ENCODE data around the gene ANKRD9. TPM values are rescaled to one million over a fixed set of nuclear protein-coding genes. Genes with fewer than 3 reads are reported as not detected.

Gene ANKRD9
- total RNA-seq, 8 experiments from 2014 or later = 1.7 to 12.7 (median 7.6) TPM

GRCh38 chr14:102505000-102505619, 4.5 kb downstream of the ANKRD9 start:
- Histone ChIP-seq H3K27ac (peak overlapping the region; percentile 82 to 95), H3K4me1 (replicated peaks in 1 of 2) (peaks cover 14 to 18% of the 10 kb centered on the region in 2 donors), H3K4me3 (no peak overlapping the region)
- in situ Hi-C loops (cut with MboI; ENCODE audit: low pct_unique_long_range_greater_than_20kb in 2 of 9, low sequenced_read_pairs in 9 of 9, unreplicated experiment in 9 of 9) = no loop called here
- no peak for ATAC-seq (replicated peaks in 6 of 8)
- WGBS, 10 experiments = 43% methylated on average over 3 of the region's 7 CpGs; no CpG with 5 or more reads in 9 of the 10 experiments

- Histone ChIP-seq H3K27ac (peak overlapping the region; percentile 82 to 95), H3K4me1 (replicated peaks in 1 of 2) (peaks cover 14 to 18% of the 10 kb centered on the region in 2 donors), H3K4me3 (no peak overlapping the region)
- WGBS, 10 experiments = 33 to 96% (median 69%) methylated on average over 3 to 7 of the region's 18 CpGs; no CpG with 5 or more reads in 4 of the 10 experiments
- ATAC-seq (replicated peaks in 6 of 8) = peak in 5 of 8 experiments; percentile 60 to 83 (median 80)
- in situ Hi-C loops (cut with MboI; ENCODE audit: low pct_unique_long_range_greater_than_20kb in 2 of 9, low sequenced_read_pairs in 9 of 9, unreplicated experiment in 9 of 9) = no loop called here
Observed at GRCh38 chr14:102504328-102504999, 5.1 kb downstream of the ANKRD9 start.

- ATAC-seq (replicated peaks in 6 of 8) = peak in 1 of 8 experiments; percentile 8
- H3K4me3 ChIP-seq = no peak overlapping the region
- in situ Hi-C loops (cut with MboI; ENCODE audit: low pct_unique_long_range_greater_than_20kb in 2 of 9, low sequenced_read_pairs in 9 of 9, unreplicated experiment in 9 of 9) = no loop called here
- peak overlapping the region; percentile 82 to 95 for H3K27ac ChIP-seq
- peaks cover 14 to 18% of the 10 kb centered on the region in 2 donors for H3K4me1 ChIP-seq (replicated peaks in 1 of 2)
- WGBS, 10 experiments = 40 to 100% (median 94%) methylated on average over 1 to 6 of the region's 12 CpGs; no CpG with 5 or more reads in 1 of the 10 experiments
Observed at GRCh38 chr14:102503641-102504327, 5.8 kb downstream of the ANKRD9 start.

GRCh38 chr14:102502571-102502970, 7.0 kb downstream of the ANKRD9 start:
- Histone ChIP-seq H3K4me3 (no peak overlapping the region), H3K4me1 (replicated peaks in 1 of 2) (peaks cover 14 to 18% of the 10 kb centered on the region in 2 donors), H3K27ac (no peak overlapping the region)
- in situ Hi-C loops (cut with MboI; ENCODE audit: low pct_unique_long_range_greater_than_20kb in 2 of 9, low sequenced_read_pairs in 9 of 9, unreplicated experiment in 9 of 9) = no loop called here
- no peak for ATAC-seq (replicated peaks in 6 of 8)
- WGBS, 10 experiments = 83 to 100% (median 97%) methylated on average over 1 to 7 of the region's 10 CpGs; no CpG with 5 or more reads in 4 of the 10 experiments

GRCh38 chr14:102501751-102502315, 7.7 kb downstream of the ANKRD9 start:
- in situ Hi-C loops (cut with MboI; ENCODE audit: low pct_unique_long_range_greater_than_20kb in 2 of 9, low sequenced_read_pairs in 9 of 9, unreplicated experiment in 9 of 9) = no loop called here
- WGBS, 10 experiments = 44 to 95% (median 87%) methylated on average over 1 to 12 of the region's 20 CpGs; no CpG with 5 or more reads in 1 of the 10 experiments
- no peak for ATAC-seq (replicated peaks in 6 of 8)
- Histone ChIP-seq H3K4me3 (no peak overlapping the region), H3K27ac (no peak overlapping the region), H3K4me1 (replicated peaks in 1 of 2) (peaks cover 14 to 18% of the 10 kb centered on the region in 2 donors)

- 100% methylated on average over 2 of the region's 3 CpGs; no CpG with 5 or more reads in 9 of the 10 experiments for WGBS, 10 experiments
- ATAC-seq (replicated peaks in 6 of 8) = no peak
- peaks cover 14 to 18% of the 10 kb centered on the region in 2 donors for H3K4me1 ChIP-seq (replicated peaks in 1 of 2)
- no peak overlapping the region for H3K4me3 ChIP-seq
- no peak overlapping the region for H3K27ac ChIP-seq
- in situ Hi-C loops (cut with MboI; ENCODE audit: low pct_unique_long_range_greater_than_20kb in 2 of 9, low sequenced_read_pairs in 9 of 9, unreplicated experiment in 9 of 9) = no loop called here
Observed at GRCh38 chr14:102500713-102501112, 8.9 kb downstream of the ANKRD9 start.

GRCh38 chr14:102500158-102500662, 9.4 kb downstream of the ANKRD9 start:
- no peak overlapping the region for H3K27ac ChIP-seq
- WGBS, 10 experiments = 20 to 100% (median 87%) methylated on average over 1 to 8 of the region's 14 CpGs; no CpG with 5 or more reads in 1 of the 10 experiments
- peak in 3 of 8 experiments; percentile 21 to 87 (median 76) for ATAC-seq (replicated peaks in 6 of 8)
- no peak overlapping the region for H3K4me3 ChIP-seq
- in situ Hi-C loops (cut with MboI; ENCODE audit: low pct_unique_long_range_greater_than_20kb in 2 of 9, low sequenced_read_pairs in 9 of 9, unreplicated experiment in 9 of 9) = no loop called here
- peaks cover 13 to 16% of the 10 kb centered on the region in 2 donors for H3K4me1 ChIP-seq (replicated peaks in 1 of 2)

- Histone ChIP-seq H3K4me1 (replicated peaks in 1 of 2) (peaks cover 6 to 10% of the 10 kb centered on the region in 2 donors), H3K27ac (no peak overlapping the region), H3K4me3 (no peak overlapping the region)
- in situ Hi-C loops (cut with MboI; ENCODE audit: low pct_unique_long_range_greater_than_20kb in 2 of 9, low sequenced_read_pairs in 9 of 9, unreplicated experiment in 9 of 9) = no loop called here
- 40 to 100% (median 94%) methylated on average over 1 to 9 of the region's 23 CpGs; no CpG with 5 or more reads in 3 of the 10 experiments for WGBS, 10 experiments
- ATAC-seq (replicated peaks in 6 of 8) = peak in 1 of 8 experiments; percentile 34
Observed at GRCh38 chr14:102499401-102500157, 10.0 kb downstream of the ANKRD9 start.

- in situ Hi-C loops (cut with MboI; ENCODE audit: low pct_unique_long_range_greater_than_20kb in 2 of 9, low sequenced_read_pairs in 9 of 9, unreplicated experiment in 9 of 9) = no loop called here
- WGBS, 10 experiments = 80 to 100% (median 95%) methylated on average over 1 to 13 of the region's 21 CpGs; no CpG with 5 or more reads in 6 of the 10 experiments
- peak in 1 of 8 experiments; percentile 27 for ATAC-seq (replicated peaks in 6 of 8)
- Histone ChIP-seq H3K4me3 (no peak overlapping the region), H3K27ac (no peak overlapping the region), H3K4me1 (replicated peaks in 1 of 2) (peaks cover 0 to 2% of the 10 kb centered on the region in 2 donors)
Observed at GRCh38 chr14:102498678-102499265, 10.8 kb downstream of the ANKRD9 start.

GRCh38 chr14:102497998-102498677, 11.4 kb downstream of the ANKRD9 start:
- Histone ChIP-seq H3K27ac (no peak overlapping the region), H3K4me3 (no peak overlapping the region), H3K4me1 (replicated peaks in 1 of 2) (no peaks in the 10 kb centered on the region)
- peak in 1 of 8 experiments; percentile 55 for ATAC-seq (replicated peaks in 6 of 8)
- WGBS, 10 experiments = 80 to 100% (median 92%) methylated on average over 1 to 6 of the region's 30 CpGs; no CpG with 5 or more reads in 4 of the 10 experiments
- in situ Hi-C loops (cut with MboI; ENCODE audit: low pct_unique_long_range_greater_than_20kb in 2 of 9, low sequenced_read_pairs in 9 of 9, unreplicated experiment in 9 of 9) = no loop called here

- Histone ChIP-seq H3K4me1 (replicated peaks in 1 of 2) (no peaks in the 10 kb centered on the region), H3K27ac (no peak overlapping the region), H3K4me3 (no peak overlapping the region)
- in situ Hi-C loops (cut with MboI; ENCODE audit: low pct_unique_long_range_greater_than_20kb in 2 of 9, low sequenced_read_pairs in 9 of 9, unreplicated experiment in 9 of 9) = no loop called here
- no peak for ATAC-seq (replicated peaks in 6 of 8)
- WGBS, 10 experiments = 90 to 100% (median 100%) methylated on average over 1 to 5 of the region's 42 CpGs; no CpG with 5 or more reads in 4 of the 10 experiments
Observed at GRCh38 chr14:102496958-102497744, 12.4 kb downstream of the ANKRD9 start.

All from motor neuron (in vitro differentiated cells).